Endodermal cell (in vitro differentiated cells): ENCODE data around the gene ATAD5. TPM values are rescaled to one million over a fixed set of nuclear protein-coding genes. Genes with fewer than 3 reads are reported as not detected.
A peak's percentile ranks its signal among the peaks of the same experiment; 100 is the strongest.

Experiments used
- DNase-seq: peaks from one replicate; pipeline ENCODE4 v3.0.0-alpha.2; 2017
- H3K27ac ChIP-seq: 2 replicates; pipeline ENCODE4 v1.5.1; 2013; ENCODE audit warnings: mild to moderate bottlenecking, low read depth, low read length, moderate library complexity
- H3K27me3 ChIP-seq: 2 replicates; pipeline ENCODE4 v1.6.1; 2013; ENCODE audit warnings: mild to moderate bottlenecking, low read length, moderate library complexity; ENCODE audit not compliant: insufficient read depth, control insufficient read depth, poor library complexity, severe bottlenecking
- H3K36me3 ChIP-seq: 2 replicates; pipeline ENCODE4 v1.7.0; 2013; ENCODE audit warnings: mild to moderate bottlenecking, low read length, moderate library complexity; ENCODE audit not compliant: control insufficient read depth, insufficient read depth
- H3K4me1 ChIP-seq: one replicate; pipeline ENCODE4 v1.7.0; 2013; ENCODE audit warnings: low read length; ENCODE audit not compliant: control insufficient read depth, insufficient read depth
- H3K4me3 ChIP-seq: 2 replicates; pipeline ENCODE4 v1.5.1; 2013; ENCODE audit warnings: mild to moderate bottlenecking, low read length, moderate library complexity
- H3K9ac ChIP-seq: 2 replicates; pipeline ENCODE4 v1.6.1; 2013; ENCODE audit warnings: mild to moderate bottlenecking, low read length, moderate library complexity; ENCODE audit not compliant: poor library complexity, severe bottlenecking; ENCODE audit errors: extremely low read depth
- H3K9me3 ChIP-seq: 2 replicates; pipeline ENCODE4 v1.6.1; 2013; ENCODE audit warnings: mild to moderate bottlenecking, low read length, moderate library complexity; ENCODE audit not compliant: control insufficient read depth
- H3K27ac Mint-ChIP-seq: 2 replicates; pipeline ENCODE4 v1.8.0; 2020; ENCODE audit warnings: mixed read lengths
- H3K27me3 Mint-ChIP-seq: 2 replicates; pipeline ENCODE4 v1.8.0; 2021; ENCODE audit warnings: mild to moderate bottlenecking, mixed read lengths; ENCODE audit not compliant: insufficient read depth
- H3K36me3 Mint-ChIP-seq: 2 replicates; pipeline ENCODE4 v1.8.0; 2020; ENCODE audit warnings: low read depth, mixed read lengths
- H3K4me1 Mint-ChIP-seq: 2 replicates; pipeline ENCODE4 v1.8.0; 2020; ENCODE audit warnings: mixed read lengths
- H3K4me3 Mint-ChIP-seq: 2 replicates; pipeline ENCODE4 v1.8.0; 2020; ENCODE audit warnings: mild to moderate bottlenecking, moderate library complexity, mixed read lengths
- H3K9me3 Mint-ChIP-seq: 2 replicates; pipeline ENCODE4 v1.8.0; 2020; ENCODE audit warnings: mild to moderate bottlenecking, mixed read lengths
- WGBS, 2 experiments: methylation state at CpG; one replicate each; pipeline versions ENCODE4 v1.1.5 to v1.1.7; 2013; ENCODE audit warnings: missing lambda C conversion rate in 2 of 2, mixed read lengths in 1 of 2; ENCODE audit not compliant: insufficient coverage in 1 of 2, insufficient read length in 1 of 2; 5-methylcytosine and 5-hydroxymethylcytosine counted together
- total RNA-seq, 2 donors: library from RNA; stranded (reverse); fragmentation: NEBNext Ultra II Directional in 1 of 2; extraction: Animal tissue kit (Norgen Biotek cat#: 25700) in 1 of 2; gene quantifications; 2 replicates in 1 of 2; 3 replicates in 1 of 2; pipeline ENCODE4 v1.2.1, GENCODE V29; 2021
- TF ChIP-seq, protein P1 (sequence below): fragments of 200-600 bp; sonication (generic); conservative IDR thresholded peaks from 2 replicates; pipeline ENCODE4 v1.5.0; 2021; ENCODE audit warnings: antibody characterized with exemption, mild to moderate bottlenecking

The ATAD5 gene
- total RNA-seq, 2 donors from 2014 or later: 20.3 to 29.7 TPM

DNA sequence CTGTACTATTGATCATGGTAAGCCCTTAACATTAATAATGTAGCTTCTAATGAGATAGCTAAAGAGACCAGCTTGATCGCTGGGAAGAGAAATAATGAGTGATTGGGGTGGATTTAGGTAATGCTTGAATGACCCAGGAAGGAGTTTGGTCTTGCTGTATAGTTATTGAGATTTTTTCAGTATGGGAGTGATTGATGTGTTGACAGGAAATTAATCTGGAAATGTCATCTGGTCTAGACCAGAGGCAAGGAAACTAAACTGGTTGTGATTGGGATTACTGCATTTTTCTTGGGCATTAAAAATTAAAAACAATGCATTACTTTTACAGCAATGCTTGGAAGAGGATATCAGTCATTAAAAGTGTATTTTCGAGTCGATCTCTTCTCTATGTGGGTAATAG lies 62.5 kb downstream of the ATAD5 start:
- Mint-ChIP-seq H3K9me3 (no peaks in the 10 kb centered on the region), H3K4me3 (no peak overlapping the region), H3K27me3 (no peaks in the 10 kb centered on the region), H3K4me1 (no peaks in the 10 kb centered on the region), H3K27ac (no peak overlapping the region), H3K36me3 (peaks cover 39% of the 10 kb centered on the region)
- no peak overlapping the region for H3K27ac ChIP-seq
- H3K27me3 ChIP-seq: no peaks in the 10 kb centered on the region
- H3K36me3 ChIP-seq: peaks cover 75% of the 10 kb centered on the region
- H3K4me1 ChIP-seq: no peaks in the 10 kb centered on the region
- no peaks in the 10 kb centered on the region for H3K9me3 ChIP-seq
- no peak overlapping the region for H3K4me3 ChIP-seq
- no peak overlapping the region for H3K9ac ChIP-seq
- no peak for DNase-seq
- 96 to 100% methylated on average over 1 to 3 of the region's 3 CpGs for WGBS, 2 experiments
- TF ChIP-seq, protein P1, sequence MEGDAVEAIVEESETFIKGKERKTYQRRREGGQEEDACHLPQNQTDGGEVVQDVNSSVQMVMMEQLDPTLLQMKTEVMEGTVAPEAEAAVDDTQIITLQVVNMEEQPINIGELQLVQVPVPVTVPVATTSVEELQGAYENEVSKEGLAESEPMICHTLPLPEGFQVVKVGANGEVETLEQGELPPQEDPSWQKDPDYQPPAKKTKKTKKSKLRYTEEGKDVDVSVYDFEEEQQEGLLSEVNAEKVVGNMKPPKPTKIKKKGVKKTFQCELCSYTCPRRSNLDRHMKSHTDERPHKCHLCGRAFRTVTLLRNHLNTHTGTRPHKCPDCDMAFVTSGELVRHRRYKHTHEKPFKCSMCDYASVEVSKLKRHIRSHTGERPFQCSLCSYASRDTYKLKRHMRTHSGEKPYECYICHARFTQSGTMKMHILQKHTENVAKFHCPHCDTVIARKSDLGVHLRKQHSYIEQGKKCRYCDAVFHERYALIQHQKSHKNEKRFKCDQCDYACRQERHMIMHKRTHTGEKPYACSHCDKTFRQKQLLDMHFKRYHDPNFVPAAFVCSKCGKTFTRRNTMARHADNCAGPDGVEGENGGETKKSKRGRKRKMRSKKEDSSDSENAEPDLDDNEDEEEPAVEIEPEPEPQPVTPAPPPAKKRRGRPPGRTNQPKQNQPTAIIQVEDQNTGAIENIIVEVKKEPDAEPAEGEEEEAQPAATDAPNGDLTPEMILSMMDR: no peak

DNA sequence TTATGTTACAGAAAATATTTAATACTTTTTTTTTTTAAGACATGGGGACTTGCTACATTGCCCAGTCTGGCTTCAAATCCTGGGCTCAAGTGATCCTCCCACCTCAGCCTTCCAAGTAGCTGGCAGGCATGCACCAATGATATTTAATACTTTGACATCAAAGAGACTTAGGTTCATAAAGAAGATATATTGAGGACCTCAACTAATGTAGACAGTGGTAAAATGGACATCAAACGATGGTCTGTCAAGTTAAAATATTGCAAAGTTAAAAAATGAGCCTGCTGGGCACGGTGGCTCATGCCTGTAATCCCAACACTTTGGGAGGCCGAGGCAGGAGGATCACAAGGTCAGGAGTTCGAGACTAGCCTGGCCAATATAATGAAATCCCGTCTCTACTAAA lies 65.5 kb downstream of the ATAD5 start:
- Histone ChIP-seq H3K4me1 (no peaks in the 10 kb centered on the region), H3K9me3 (no peaks in the 10 kb centered on the region), H3K27ac (no peak overlapping the region), H3K36me3 (peaks cover 88% of the 10 kb centered on the region), H3K27me3 (no peaks in the 10 kb centered on the region), H3K4me3 (no peak overlapping the region), H3K9ac (no peak overlapping the region)
- WGBS, 2 experiments: 92 to 100% methylated on average over 5 of the region's 5 CpGs
- H3K4me3 Mint-ChIP-seq: no peak overlapping the region
- DNase-seq: no peak
- H3K9me3 Mint-ChIP-seq: no peaks in the 10 kb centered on the region
- TF ChIP-seq, protein P1: no peak
- no peaks in the 10 kb centered on the region for H3K4me1 Mint-ChIP-seq
- H3K27me3 Mint-ChIP-seq: no peaks in the 10 kb centered on the region
- peaks cover 37% of the 10 kb centered on the region for H3K36me3 Mint-ChIP-seq
- H3K27ac Mint-ChIP-seq: no peak overlapping the region

DNA sequence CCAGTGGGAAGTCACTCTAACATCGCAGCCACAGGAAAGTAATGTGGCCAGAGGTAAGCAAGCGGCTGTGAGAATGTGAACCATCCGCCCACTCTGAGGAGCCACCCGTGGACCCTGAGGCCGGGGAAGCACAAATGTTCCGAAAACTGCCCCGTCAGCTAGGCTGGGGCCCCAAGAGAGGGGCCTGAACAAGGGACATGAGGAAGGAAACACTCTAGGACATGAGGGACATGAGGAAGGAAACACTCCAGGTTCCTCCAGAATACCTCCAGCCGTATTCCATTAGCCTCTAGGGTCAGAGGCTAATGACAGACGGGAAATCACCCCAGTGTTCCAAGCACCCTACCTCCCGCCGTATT lies 74.0 kb downstream of the ATAD5 start:
- 3 to 4% methylated on average over 10 to 11 of the region's 11 CpGs for WGBS, 2 experiments
- Mint-ChIP-seq H3K4me3 (peak overlapping the region; percentile 79), H3K9me3 (no peaks in the 10 kb centered on the region), H3K27ac (peak overlapping the region; percentile 94), H3K27me3 (no peaks in the 10 kb centered on the region), H3K36me3 (peaks cover 12% of the 10 kb centered on the region), H3K4me1 (peaks cover 5% of the 10 kb centered on the region)
- no peaks in the 10 kb centered on the region for H3K27me3 ChIP-seq
- TF ChIP-seq, protein P1: no peak
- H3K9me3 ChIP-seq: no peaks in the 10 kb centered on the region
- H3K9ac ChIP-seq: peak overlapping the region; percentile 71
- peaks cover 31% of the 10 kb centered on the region for H3K36me3 ChIP-seq
- H3K4me1 ChIP-seq: no peaks in the 10 kb centered on the region
- H3K27ac ChIP-seq: no peak overlapping the region
- DNase-seq: no peak
- peak overlapping the region; percentile 89 for H3K4me3 ChIP-seq
